Stimulated activated CD8-positive, alpha-beta memory T cell treated with anti-CD3 and anti-CD28 coated beads, Interleukin-7, amount 100 ng/mL, for 48 hours (primary cell): ENCODE data around the gene PRR20G.
"Not testable (repeated sequence)": the region's sequence is repeated elsewhere in the genome, so short reads cannot be mapped to it uniquely, and the experiment has no call there.

Experiments used
- DNase-seq, 2 donors: peaks; one replicate each; pipeline ENCODE4 v3.0.0-alpha.2; 2020; ENCODE audit warnings: low read depth in 1 of 2; ENCODE audit errors: extremely low read depth in 1 of 2

PRR20G gene

DNA sequence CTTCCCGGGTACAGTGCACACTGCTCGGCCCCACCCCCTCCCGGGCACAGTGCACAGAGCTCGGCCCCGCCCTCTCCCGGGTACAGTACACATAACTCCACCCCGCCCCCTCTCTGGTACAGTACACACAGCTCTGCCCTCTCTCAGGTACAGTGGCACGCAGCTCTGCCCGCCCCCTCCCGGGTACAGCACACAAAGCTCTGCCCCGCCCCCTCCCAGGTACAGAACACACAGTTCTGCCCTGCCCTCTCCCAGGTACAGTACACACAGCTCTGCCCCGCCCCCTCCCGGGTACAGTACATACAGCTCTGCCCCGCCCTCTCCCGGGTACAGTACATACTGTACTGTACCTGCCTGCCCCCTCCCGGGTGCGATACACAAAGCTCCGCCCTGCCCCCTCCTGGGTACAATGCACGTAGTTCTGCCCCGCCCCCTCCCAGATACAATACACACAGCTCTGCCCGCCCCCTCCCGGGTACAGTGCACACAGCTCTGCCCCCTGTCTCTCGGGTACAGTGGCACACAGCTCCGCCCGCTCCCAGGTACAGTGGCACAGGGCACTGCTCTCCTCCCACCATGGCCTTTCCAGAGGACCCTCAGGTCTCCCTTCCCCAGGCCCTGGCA, 16.4 kb upstream of the PRR20G start:
- no peak for DNase-seq

- no peak for DNase-seq
Measured at GRCh38 chr3:127299276-127299675, 11.4 kb upstream of the PRR20G start.

DNA sequence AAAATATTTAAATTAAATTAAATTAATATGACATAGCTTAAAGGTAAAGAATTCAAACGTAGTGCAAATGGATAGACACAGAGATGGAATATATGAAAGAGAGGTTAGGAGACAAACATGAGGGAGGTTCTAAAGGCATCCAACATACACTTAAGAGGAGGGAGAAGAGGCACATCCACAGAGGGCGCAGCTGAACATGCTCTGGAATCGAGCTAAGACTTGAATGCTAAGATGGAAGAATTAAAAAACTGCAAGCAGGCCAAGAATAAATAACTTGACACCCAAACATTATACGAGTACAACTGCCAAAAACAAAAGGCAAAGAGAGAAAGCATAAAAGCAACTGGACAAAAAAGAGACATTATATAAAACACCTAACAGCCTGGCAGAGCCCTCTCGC, 9.1 kb upstream of the PRR20G start:
- no peak for DNase-seq

- no peak for DNase-seq
Measured at GRCh38 chr3:127296166-127296565, 8.3 kb upstream of the PRR20G start.

GRCh38 chr3:127293650-127294049, 5.8 kb upstream of the PRR20G start:
- not testable (repeated sequence) for DNase-seq

DNA sequence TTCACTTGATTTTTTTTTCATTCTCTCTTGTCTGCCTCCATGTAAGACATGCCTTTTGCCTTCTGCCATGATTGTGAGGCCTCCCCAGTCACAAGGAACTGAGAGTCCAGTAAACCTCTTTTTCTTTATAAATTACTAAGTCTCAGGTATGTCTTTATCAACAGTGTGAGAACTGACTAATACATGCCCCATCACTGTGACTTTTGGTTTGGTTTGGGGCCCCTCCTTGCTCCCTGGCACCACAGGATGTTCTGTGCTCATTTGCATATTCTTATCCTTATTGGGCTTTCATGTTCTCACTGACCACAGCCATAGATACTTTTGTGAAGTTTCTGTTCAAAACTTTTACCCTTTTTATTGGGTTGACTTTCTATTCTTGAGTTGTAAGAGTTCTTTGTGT, 3.8 kb upstream of the PRR20G start:
- no peak for DNase-seq

GRCh38 chr3:127291114-127291513, 3.3 kb upstream of the PRR20G start:
- DNase-seq = no peak

- no peak for DNase-seq
Measured at GRCh38 chr3:127289706-127290575, 2.1 kb upstream of the PRR20G start.

DNA sequence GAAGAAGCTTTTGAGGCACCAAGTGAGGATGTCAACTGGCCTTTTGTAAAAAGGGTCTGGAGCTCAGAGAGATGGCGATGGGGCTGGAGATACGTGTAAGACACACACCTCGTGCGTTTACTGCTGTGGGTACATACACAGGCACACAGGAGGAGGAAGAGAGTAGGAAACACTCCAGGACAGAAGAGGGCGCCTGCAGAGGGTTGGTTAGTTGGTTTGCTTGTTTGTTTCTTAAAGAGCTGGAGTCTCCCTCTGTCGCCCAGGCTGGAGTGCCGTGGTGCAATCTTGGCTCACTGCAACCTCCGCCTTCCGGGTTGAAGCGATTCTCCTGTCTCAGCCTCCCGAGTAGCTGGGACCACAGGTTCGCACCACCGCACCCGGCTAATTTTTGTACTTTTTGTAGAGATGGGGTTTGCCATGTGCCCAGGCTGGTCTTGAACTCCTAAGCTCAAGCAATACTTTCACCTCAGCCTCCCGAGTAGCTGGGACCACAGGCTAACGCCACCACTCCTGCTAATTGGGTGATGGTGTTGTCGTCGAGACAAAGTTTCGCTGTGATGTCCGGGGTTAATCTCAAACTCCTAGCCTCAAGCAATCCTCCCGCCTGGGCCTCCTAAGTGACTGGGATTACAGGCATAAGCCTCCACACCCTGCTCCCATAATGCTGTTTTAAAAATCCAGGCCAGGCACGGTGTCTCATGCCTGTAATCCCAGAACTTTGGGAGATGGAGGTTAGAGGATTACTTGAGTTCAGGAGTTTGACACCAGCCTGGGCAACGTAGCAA, 1.3 kb upstream of the PRR20G start:
- no peak for DNase-seq

GRCh38 chr3:127288343-127288742, 497 bp upstream of the PRR20G start:
- DNase-seq = no peak

GRCh38 chr3:127286571-127287140, 1.2 kb downstream of the PRR20G start:
- no peak for DNase-seq

GRCh38 chr3:127284258-127284657, 3.6 kb downstream of the PRR20G start:
- DNase-seq = no peak

- DNase-seq = no peak
Measured at GRCh38 chr3:127277561-127277960, 10.3 kb downstream of the PRR20G start.

GRCh38 chr3:127276995-127277394, 10.9 kb downstream of the PRR20G start:
- no peak for DNase-seq

DNA sequence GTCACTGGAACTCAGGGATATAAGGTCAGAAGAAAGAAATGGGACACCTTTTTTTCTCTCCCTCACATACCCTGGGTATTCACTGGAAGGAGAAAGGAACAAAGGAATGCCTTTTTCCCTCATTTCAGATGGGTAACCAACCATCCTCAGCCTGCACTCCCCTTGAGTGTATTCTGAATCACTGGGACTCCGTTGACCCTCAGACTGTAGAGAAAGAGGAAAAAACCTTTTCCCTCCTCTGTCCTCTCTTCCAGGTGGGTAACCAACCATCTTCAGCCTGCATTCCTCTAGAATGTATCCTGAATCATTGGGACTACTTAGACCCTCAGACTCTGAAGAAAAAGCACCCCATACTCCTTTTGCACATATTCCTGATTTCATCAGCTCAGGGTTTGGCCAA, 11.4 kb downstream of the PRR20G start:
- DNase-seq = no peak

GRCh38 chr3:127275287-127275781, 12.5 kb downstream of the PRR20G start:
- no peak for DNase-seq

- no peak for DNase-seq
Measured at GRCh38 chr3:127274200-127274760, 13.6 kb downstream of the PRR20G start.

- DNase-seq = no peak
Measured at GRCh38 chr3:127273206-127273605, 14.6 kb downstream of the PRR20G start.

- no peak for DNase-seq
Measured at GRCh38 chr3:127266186-127266585, 21.7 kb downstream of the PRR20G start.

DNA sequence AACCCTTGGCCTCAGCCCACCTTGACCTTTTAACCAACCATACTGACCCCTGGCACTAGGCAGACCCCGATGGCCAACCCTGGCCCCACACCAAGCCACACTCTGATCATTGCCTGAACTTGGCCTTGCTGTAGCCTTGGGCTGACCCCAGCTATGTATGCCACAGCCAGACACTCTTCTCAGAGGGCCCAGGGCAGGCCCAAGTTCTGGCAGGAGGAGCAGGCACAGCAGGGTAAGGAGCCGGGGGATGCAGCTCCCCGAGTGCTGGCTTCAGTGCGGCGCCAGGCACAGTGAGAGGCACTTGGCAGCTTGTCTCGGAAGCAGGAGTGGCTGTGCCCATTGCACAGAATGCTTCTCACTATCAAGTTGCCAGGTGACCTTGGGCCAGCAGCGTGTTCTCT, 22.3 kb downstream of the PRR20G start:
- no peak for DNase-seq
